ENCODE data around the gene PRKCH.
"Not testable (repeated sequence)": the region's sequence is repeated elsewhere in the genome, so short reads cannot be mapped to it uniquely, and the experiment has no call there.

The PRKCH gene

GRCh38 chr14:61461808-61462275, 140.5 kb downstream of the PRKCH start:
- no peak overlapping the region for H3K4me3 ChIP-seq (ENCODE audit: low read length)
- DNase-seq (ENCODE audit: low read depth, low spot score): peak; percentile 81

DNA sequence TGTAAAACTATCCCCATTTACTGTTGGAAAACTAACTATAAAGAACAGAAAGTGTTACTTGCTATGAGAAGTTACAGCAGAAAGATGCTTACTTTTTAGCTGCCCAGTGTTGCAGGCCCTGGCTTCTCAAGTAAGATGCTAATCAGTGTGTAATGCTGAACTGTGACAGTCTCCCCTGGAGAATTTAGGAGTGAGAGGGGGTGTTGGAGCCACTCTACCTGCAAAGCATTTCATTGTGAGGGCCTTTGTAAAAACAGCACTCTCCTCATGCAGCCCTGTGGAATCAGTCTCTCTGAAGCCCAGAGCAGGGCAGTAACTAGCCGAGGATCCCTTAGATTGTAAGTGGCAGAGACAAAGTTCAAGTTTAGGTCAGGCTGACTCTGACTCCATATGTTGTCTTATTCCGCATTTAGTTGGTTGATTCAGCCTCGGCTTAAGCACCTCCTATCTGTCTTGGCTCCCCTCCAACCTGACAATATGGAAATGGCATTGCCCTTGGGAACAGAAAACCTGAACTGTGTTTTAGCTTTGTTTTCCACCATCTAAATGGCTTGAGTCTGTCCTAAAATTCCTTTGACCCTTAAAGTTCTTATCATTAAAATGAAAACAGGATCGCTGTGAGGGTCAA, 141.3 kb downstream of the PRKCH start:
- H3K4me3 ChIP-seq (ENCODE audit: low read length): no peak overlapping the region
- no peak for DNase-seq (ENCODE audit: low read depth, low spot score)

GRCh38 chr14:61463664-61464285, 142.4 kb downstream of the PRKCH start:
- H3K4me3 ChIP-seq (ENCODE audit: low read length): no peak overlapping the region
- no peak for DNase-seq (ENCODE audit: low read depth, low spot score)

DNA sequence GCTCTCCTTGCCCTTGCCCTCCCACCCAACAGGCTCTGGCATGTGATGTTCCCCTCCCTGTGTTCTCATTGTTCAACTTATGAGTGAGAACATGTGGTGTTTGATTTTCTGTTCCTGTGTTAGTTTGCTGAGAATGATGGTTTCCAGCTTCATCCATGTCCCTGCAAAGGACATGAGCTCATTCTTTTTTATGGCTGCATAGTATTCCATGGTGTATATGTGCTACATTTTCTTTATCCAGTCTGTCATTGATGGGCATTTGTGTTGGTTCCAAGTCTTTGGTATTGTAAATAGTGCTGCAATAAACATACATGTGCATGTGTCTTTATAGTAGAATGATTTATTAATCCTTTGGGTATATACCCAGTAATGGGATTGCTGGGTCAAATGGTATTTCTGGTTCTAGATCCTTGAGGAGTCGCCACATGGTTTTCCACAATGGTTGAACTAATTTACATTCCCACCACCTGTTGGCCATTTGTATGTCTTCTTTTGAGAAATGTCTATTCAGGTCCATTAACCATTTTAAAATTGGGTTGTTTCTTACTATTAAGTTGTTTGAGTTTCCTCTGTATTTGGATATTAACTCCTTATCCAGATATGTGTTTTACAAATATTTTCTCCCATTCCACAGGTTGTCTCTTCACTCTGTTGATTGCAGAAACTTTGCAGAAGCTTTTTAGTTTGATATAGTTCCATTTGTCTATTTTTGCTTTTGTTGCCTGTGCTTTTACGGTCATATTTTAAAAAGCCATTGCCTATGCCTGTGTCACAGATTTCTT, 143.4 kb downstream of the PRKCH start:
- DNase-seq (ENCODE audit: low read depth, low spot score): not testable (repeated sequence)

DNA sequence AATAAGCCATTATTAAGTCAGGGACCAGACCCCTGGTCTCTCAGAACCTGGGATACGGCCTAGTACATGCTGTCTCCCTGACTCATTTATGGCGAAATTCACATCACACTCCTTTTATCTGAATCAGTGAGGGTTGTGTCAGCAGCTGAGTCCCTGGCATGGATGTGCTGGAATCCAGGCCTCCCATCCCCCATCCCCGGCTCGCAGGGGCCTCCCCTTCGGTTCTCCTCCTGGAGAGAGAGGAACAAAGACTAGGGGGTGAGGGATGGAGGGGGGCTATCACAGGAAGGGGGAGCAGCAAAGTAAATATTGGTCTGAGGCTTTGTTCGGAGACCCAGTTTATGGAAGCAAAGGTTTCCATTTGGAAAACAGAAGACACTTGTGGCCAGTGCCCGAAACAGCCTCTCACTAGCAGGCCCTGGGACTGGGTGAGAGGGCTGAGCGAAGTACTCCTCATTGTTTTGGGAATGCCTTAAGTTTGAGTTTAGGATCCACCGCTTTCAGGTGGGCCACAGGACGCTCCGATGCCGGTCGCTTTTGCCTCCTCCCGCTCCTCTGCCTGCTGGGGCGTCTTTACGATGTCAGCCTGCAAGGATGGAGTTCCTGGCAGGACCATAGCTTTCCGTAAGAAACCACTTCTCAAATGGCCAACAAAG, 145.0 kb downstream of the PRKCH start:
- H3K4me3 ChIP-seq (ENCODE audit: low read length): no peak overlapping the region
- no peak for DNase-seq (ENCODE audit: low read depth, low spot score)

More for the DNA sequence above, 143.4 kb downstream of the PRKCH start:
- H3K4me3 ChIP-seq (ENCODE audit: low read length): not testable (repeated sequence)

DNA sequence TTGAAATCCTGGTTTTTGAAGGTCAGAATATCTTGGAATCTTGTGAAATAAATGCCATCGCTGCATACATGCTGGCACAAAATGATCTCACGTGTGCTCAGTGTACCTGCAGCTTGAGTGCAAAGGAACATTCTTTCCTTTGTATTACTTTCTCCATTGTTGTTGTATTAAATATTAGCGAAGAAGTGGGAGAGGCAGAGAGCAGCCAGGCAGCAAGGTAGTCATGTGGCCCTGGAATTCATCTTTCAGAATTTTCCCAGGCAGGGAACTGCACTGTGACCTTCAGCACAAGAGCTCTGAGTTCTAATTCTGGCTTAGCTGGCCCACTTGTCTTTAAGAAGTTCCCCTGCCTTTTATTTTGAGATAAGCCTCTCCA, 145.5 kb downstream of the PRKCH start:
- DNase-seq (ENCODE audit: low read depth, low spot score): no peak
- H3K4me3 ChIP-seq (ENCODE audit: low read length): no peak overlapping the region

DNA sequence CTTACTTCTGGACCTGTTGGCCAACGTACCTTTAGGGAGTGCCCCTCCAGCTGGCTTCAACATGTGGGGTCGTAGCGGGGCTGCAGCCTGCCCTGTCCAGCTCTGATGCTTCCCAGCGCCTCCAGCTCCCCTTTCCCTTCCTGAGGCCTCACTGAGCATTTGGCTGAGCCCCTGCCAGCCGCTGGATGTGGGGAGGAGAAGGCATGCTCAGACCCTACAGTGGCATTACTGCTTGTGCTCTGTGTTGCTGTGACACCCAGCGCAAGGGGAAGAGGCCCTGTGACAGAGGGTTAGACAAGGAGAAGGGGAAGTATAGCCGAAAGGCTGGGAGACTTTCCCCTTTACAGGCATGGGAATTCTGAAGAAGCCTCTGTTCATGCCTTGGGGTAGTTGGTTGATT, 145.9 kb downstream of the PRKCH start:
- DNase-seq (ENCODE audit: low read depth, low spot score): no peak
- no peak overlapping the region for H3K4me3 ChIP-seq (ENCODE audit: low read length)

DNA sequence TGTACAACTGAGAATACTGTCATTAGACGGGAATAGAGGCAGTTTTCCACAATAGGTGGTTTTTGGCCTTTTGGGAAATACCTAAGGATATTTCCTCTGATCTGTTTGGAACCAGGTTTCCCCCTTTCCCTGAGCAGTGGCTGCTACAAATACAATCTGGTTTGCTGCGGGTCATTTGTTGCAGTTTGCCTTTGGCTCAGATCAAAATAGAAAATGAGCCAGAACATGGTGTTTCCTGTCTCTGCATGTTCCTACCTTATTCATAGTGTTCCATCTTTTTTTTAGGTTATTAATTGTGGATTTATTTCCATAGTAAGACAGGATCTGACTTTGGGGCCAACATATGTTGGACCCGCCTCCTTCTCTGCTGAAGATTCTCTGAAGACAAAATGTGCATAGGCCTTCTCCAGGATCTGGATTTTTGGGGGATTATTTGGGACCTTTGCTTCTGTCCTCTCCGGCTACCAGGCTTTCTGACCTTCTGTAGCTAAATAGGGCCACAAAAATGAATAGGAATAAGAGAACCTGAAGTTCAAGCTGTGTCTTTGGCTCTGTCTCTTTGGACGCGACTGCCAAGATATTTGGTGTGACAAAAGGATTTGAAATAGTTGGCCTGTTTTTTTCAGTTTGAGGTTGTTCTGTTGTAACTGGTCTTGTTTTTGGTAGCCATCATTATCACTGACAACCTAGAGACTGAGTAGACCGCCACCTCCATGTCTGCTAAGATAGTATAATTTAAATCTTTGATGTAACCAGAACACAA, 146.9 kb downstream of the PRKCH start:
- DNase-seq (ENCODE audit: low read depth, low spot score): no peak
- H3K4me3 ChIP-seq (ENCODE audit: low read length): no peak overlapping the region

- no peak overlapping the region for H3K4me3 ChIP-seq (ENCODE audit: low read length)
- DNase-seq (ENCODE audit: low read depth, low spot score): no peak
Observed at GRCh38 chr14:61469781-61470180, 148.4 kb downstream of the PRKCH start.

- no peak overlapping the region for H3K4me3 ChIP-seq (ENCODE audit: low read length)
- no peak for DNase-seq (ENCODE audit: low read depth, low spot score)
Observed at GRCh38 chr14:61470261-61470960, 149.0 kb downstream of the PRKCH start.

- DNase-seq (ENCODE audit: low read depth, low spot score): no peak
- H3K4me3 ChIP-seq (ENCODE audit: low read length): no peak overlapping the region
Observed at GRCh38 chr14:61470961-61471293, 149.5 kb downstream of the PRKCH start.

DNA sequence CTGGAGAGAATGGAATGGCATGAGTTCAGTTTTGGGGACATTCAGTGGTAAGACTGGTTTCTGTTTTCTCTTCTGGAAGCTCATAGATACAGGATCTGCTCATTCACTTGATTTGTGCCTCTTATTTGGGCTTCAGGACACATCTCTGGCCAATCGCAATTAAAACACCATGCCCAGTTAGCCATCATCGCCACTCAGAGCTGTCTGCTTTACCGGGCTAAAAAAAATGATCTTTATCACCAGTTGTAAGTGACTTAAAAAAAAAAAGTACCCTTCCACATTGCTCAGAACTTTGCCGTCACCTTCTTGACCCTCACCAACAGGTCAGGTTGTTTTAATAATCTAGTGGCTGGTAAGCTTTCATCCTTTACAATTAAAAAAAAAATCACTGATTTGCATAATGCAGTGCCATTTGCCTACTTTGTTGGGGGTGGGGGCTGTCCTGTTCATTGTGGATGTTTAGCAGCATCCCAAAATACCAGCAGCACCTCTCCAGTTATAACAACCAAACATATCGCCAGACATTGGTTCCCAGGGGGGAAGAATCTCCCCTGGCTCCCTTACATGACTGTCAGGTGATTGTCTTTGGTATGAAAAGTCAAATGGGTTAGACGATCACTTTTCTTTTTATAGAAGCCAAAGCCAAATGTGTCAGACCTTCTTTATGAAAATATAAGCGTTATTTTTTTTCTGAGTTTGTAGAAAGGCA, 150.1 kb downstream of the PRKCH start:
- peak overlapping the region; percentile 45 for H3K4me3 ChIP-seq (ENCODE audit: low read length)
- no peak for DNase-seq (ENCODE audit: low read depth, low spot score)

GRCh38 chr14:61472011-61472672, 150.8 kb downstream of the PRKCH start:
- H3K4me3 ChIP-seq (ENCODE audit: low read length): peak overlapping the region; percentile 45
- peak; percentile 82 for DNase-seq (ENCODE audit: low read depth, low spot score)

GRCh38 chr14:61472801-61473376, 151.5 kb downstream of the PRKCH start:
- peak; percentile 87 for DNase-seq (ENCODE audit: low read depth, low spot score)
- H3K4me3 ChIP-seq (ENCODE audit: low read length): peak overlapping the region; percentile 45

DNA sequence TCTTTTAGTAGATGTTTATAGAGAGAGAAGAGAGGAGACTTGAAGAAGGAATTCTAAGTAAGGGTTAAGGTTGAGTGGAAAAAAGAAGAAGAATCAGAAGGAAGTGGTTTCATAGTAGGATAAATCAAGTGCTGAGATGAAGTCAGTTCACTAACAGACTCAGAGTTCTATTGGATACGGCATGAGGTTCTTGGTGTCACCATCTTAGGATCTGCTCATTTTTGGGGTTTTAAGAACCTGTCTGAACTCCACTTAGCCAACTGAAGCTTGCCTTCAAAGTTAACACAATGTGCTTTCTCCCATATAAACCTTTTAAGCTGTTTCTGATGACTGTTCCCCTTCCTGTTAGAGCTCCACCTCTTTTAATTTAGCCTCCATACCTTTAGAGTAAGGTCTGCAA, 152.6 kb downstream of the PRKCH start:
- DNase-seq (ENCODE audit: low read depth, low spot score): peak; percentile 77
- H3K4me3 ChIP-seq (ENCODE audit: low read length): no peak overlapping the region

DNA sequence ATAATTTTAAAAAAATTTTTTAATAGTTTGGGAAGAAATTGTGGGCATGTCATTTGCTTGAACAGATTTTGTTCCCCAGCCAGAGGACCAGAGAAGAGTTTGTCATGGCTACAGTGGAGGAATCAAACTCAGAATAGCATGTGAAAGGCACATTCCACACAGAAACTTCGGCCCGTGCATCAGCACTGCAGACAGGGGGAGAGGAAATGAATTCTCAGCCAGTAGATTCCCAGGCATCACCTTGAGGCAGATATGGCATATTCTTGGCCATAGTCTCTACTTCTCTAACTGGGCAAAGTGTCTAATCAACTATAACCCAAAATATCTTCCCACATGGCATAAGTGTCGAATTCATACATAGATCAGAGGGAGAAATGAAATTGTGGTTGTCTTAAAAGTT, 153.3 kb downstream of the PRKCH start:
- H3K4me3 ChIP-seq (ENCODE audit: low read length): no peak overlapping the region
- DNase-seq (ENCODE audit: low read depth, low spot score): no peak

DNA sequence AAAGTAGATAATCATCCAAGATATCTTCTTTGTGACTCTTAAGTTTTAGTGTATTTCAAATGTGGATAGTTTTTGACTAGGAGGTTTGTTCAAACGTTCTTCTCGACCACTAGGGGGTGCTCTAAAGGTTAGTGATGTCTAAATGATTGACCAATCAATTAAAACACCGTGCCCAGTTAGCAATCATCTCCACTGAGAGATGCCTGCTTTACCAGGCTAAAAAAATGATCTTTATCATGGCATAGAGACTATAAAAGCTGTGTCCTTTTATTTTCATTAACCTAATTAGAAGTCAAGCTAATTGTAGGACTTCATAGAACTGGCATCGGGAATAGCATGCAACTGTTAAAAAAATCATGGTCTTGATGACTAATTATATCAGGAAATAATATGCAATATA, 153.9 kb downstream of the PRKCH start:
- DNase-seq (ENCODE audit: low read depth, low spot score): peak; percentile 62
- no peak overlapping the region for H3K4me3 ChIP-seq (ENCODE audit: low read length)

Data from Jurkat, Clone E6-1 (cell line).